ENCODE measurements around the gene RPP40.

DNA sequence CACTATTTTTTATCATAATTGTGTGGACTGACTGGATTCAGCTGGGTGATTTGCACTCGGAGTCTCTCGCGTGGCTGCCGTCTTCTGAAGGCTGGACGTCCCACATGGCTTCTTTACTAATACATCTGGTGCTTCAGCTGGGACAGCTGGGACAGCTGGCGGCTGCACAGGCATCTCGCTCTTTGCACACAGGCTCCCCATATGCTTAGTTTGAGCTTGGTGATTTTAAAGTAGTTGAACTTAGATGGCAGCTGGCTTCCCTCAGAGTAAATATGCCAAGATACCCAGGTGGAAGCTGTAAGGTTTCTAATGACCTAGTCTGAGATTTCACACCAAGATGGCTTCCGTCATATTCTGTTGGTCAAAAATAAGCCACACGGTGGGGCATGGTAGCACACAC, 42.6 kb upstream of the RPP40 start:
- TF ChIP-seq, protein P1, sequence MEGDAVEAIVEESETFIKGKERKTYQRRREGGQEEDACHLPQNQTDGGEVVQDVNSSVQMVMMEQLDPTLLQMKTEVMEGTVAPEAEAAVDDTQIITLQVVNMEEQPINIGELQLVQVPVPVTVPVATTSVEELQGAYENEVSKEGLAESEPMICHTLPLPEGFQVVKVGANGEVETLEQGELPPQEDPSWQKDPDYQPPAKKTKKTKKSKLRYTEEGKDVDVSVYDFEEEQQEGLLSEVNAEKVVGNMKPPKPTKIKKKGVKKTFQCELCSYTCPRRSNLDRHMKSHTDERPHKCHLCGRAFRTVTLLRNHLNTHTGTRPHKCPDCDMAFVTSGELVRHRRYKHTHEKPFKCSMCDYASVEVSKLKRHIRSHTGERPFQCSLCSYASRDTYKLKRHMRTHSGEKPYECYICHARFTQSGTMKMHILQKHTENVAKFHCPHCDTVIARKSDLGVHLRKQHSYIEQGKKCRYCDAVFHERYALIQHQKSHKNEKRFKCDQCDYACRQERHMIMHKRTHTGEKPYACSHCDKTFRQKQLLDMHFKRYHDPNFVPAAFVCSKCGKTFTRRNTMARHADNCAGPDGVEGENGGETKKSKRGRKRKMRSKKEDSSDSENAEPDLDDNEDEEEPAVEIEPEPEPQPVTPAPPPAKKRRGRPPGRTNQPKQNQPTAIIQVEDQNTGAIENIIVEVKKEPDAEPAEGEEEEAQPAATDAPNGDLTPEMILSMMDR (IDR thresholded peaks at IDR 0.05) = no peak
- no peak for TF ChIP-seq POLR2A (IDR thresholded peaks at IDR 0.05)
